Hematopoietic multipotent progenitor cell treated with erythropoietin and hydrocortisone succinate and interleukin-3 and kit ligand, for 15 days (in vitro differentiated cells): Measurements from ENCODE around the gene ALG3.
A peak's percentile ranks its signal among the peaks of the same experiment; 100 is the strongest.

Source experiments
- DNase-seq: peaks from one replicate; pipeline ENCODE4 v3.0.0-alpha.2; 2015; ENCODE audit warnings: low spot score

ALG3 gene

GRCh38 chr3:184259878-184260723 is 11.3 kb upstream of the ALG3 start:
- DNase-seq = no peak

DNA sequence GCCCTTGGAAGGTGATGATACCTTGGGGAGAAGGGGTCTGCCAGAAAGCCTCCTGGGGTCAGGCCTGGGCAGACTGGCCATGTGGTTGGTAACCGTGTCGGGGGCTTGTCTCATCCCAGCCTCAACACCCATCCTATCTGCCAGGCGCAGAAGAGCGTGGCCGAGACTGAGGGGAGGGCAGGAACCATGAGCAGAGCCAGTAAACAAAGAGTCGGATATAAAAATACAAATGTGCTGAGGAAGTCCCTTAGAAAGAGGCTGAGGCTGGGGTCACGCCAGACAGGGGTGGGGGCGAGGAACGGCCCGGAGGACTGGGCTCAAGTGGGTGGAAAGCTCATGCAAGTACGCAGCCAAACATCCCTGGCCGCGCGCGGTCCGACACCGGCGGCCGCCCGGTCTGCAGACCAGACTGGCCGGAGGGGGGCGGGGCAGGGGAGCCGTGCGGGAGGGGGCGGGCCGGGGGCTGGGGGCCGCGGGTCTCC is 10.7 kb upstream of the ALG3 start:
- no peak for DNase-seq

GRCh38 chr3:184258926-184259325 is 10.2 kb upstream of the ALG3 start:
- DNase-seq = no peak

GRCh38 chr3:184257083-184257915 is 8.5 kb upstream of the ALG3 start:
- no peak for DNase-seq

DNA sequence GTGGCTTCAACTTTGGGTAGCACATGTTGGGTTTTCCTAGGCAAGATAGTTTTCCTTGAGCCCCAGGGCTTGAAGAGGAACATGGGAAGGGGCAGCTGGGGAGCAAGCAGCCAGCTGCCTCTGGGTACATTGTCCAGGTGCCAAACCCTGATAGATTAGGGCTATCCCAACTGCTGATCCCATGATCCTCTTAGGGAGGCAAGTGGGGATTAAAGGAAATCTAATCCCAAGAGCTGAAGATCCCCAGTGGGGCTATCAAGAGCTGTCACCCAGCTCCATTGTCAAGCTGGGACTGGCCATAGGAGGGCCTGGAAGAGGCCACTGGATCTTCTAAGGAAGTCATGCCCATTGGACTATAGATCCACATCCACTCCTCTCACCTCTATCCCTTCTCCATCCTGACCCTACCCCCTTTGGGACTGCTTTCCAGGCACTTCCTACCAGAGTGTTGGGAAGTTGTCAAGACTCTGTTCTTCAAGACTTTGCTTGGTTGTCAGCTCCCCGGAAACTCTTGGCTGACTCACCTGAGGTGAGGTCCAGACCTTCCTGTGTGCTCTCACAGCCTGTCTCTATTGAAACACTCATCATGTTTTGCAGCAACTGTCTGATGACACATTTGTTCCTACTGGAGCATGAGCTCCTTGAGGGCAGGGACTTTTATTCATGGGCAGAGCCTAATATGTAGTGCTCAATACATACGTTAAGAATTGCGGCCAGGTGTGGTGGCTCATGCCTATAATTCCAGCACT is 6.7 kb upstream of the ALG3 start:
- DNase-seq = no peak

DNA sequence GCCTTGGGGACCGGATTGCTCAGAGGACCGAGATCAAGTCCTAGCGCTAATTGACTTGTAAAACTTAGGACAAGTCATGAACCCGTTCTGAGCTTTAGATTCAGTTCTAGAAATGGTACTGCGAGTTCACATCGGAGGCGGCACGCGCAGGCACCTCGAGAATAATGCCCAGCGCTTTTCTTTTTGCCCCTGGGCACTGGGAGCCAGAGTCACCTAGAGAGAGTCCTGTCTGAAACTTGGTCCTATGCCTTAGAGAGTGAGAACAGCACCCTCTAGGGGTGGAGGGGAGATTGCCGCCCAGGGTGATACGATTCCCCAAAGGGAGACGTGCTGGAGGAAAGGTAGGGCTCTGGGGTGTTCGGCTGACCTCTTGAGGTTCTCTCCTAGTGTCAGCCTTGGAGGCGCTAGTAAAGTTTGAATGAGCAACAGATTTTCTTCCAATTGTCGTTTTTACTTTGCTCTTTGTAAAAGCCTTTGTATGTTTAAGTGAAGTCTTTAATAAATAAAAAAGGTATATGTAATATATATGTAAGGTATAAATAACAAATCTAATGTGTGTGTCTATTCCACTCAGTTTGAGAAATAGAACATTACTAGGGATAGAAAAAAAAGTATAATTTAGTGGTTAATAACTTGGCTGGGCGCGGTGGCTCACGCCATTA is 1.5 kb upstream of the ALG3 start:
- peak; percentile 93 for DNase-seq

DNA sequence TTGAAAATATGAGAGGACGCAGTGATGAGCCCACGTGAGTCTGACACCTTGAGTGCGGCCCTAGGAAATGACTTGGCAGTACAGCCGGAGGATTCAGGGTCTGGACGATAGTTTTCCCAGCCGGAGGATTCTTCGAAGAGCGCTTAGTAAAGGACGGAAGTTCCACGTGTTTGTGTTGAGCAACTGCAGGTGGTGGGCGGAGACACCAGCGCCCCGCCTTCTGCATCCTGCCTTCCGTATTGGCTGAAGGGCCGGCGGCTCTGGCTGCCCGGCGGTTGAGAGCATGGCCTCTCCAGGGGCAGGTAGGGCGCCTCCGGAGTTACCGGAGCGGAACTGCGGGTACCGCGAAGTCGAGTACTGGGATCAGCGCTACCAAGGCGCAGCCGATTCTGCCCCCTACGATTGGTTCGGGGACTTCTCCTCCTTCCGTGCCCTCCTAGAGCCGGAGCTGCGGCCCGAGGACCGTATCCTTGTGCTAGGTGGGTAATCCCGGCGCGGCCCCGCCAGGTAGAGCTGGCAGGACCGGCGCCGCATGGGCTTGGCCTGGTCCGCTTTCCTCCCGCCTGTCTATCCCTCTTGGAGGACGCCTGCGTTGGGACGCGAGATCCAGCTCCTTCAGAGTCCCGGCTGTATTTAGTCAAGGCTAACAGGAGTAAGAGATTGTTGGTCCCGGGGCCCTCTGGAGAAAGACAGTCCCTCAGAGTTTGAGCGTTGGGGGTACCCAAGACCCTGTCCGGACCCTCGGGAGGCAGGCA is 827 bp upstream of the ALG3 start, which contains the start of gene EEF1AKMT4:
TSS of gene EEF1AKMT4 (plus strand) at position 261 of the 755 bp plus-strand sequence. CDS start at position 284, 23 bp downstream.
- DNase-seq = peak; percentile 97

GRCh38 chr3:184242297-184242685 is 6.5 kb downstream of the ALG3 start:
- no peak for DNase-seq

GRCh38 chr3:184241447-184242296 is 7.1 kb downstream of the ALG3 start:
- DNase-seq = peak; percentile 43

DNA sequence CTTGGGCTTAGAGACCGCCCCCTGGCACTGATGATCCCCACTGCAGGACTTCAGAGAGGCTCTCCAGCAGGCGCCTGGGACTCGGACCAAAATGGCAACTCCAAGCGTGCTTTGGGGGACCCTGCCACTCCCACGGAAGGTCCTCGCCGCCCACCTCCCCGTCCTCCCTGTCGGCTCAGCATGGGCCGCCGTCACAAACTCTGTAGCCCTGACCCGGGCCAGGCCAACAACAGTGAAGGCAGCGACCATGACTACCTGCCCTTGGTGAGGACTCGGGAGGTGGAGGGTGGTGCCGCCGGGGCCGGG is 7.7 kb downstream of the ALG3 start:
- no peak for DNase-seq

DNA sequence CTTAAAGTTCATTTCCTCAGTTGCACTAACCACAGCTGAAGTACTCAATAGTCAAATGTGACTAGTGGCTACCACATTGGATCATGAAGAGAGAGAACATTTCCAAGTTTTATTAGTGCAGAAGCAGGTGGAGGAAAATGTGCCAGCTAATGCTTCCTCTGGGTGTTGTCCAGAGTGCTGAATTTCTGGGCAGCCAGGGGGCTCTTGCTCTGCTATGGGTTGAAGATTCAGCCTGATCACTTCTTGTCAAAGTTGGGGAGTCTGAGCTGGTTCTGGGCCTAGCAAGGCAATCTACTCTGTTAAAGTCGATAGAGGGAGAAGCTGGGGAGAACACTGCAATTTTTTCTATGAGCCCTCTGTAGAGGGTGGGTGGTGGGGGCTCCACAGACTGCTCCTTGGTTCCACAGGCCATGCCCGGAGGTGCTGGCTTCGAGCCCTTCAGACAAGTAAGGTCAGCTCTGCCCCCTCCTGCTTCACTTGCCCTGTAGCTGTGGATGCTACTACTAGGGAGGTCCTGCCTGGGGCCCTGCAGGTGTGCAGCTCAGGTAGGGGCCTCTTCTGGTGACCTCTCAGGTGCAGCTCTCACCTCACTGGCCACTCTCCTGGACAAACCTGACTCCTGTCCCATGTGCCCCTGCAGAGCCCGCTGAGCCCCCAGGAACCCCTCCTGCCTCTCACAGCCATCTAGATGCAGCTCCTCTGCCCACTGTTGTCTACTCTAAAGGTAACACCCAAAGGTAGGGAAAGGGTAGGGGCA is 8.2 kb downstream of the ALG3 start:
- DNase-seq = no peak

GRCh38 chr3:184239708-184240107 is 9.1 kb downstream of the ALG3 start:
- no peak for DNase-seq

GRCh38 chr3:184239221-184239620 is 9.5 kb downstream of the ALG3 start:
- no peak for DNase-seq

DNA sequence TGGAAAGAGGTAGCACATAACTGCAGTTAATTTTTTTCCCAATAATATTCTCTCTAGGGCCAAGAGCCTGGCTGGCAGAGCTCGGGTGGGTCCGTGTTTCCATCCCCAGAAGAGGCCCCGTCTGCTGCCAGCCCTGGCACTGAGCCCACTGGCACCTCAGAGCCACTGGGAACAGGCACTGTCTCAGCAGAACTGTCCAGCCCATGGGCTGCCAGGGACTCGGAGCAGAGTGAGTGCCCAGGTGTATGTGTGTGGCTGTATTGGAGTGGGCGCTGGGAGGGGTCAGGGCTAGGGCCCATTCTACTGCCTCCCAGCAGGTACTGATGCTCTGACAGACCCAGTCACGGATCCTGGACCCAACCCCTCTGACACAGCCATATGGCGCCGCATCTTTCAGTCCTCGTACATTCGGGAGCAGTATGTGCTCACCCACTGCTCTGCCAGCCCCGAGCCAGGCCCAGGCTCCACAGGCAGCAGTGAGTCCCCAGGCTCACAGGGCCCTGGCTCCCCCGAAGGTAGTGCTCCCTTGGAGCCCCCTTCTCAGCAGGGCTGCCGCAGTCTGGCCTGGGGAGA is 10.4 kb downstream of the ALG3 start:
- DNase-seq = no peak

DNA sequence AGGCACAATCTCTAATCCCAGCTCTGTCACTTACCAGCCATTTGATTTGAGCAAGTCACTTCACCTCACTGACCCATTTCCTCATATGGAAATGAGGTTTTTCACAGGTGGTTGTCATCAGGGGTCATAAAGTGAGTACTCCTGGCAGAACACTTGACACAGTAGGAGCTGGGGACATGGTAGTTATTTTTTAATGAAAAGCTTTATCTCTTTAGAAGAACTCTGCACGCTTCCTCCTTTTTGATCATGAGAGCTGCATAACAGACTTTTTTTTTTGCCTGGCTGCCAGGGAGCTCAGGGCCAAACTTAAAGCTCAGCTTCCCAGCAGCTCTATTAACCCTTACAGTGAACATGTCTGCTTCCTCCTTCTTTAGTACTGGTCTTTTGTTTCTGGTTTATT is 11.0 kb downstream of the ALG3 start:
- DNase-seq = no peak

GRCh38 chr3:184237211-184237610 is 11.6 kb downstream of the ALG3 start:
- DNase-seq = no peak

GRCh38 chr3:184236636-184237035 is 12.1 kb downstream of the ALG3 start:
- no peak for DNase-seq

- no peak for DNase-seq
These were observed 12.7 kb downstream of the ALG3 start for GRCh38 chr3:184236033-184236410.

- no peak for DNase-seq
These were observed 13.3 kb downstream of the ALG3 start for GRCh38 chr3:184235381-184236032.
